Activated CD4-positive, alpha-beta T cell treated with anti-CD3 and anti-CD28 coated beads, Interleukin-2, amount 10 ng/mL, durations not matched to agents 7 days and 5 days (primary cell): ENCODE results near the gene KCNK10. TPM values are rescaled to one million over a fixed set of nuclear protein-coding genes. Genes with fewer than 3 reads are reported as not detected.
A peak's percentile ranks its signal among the peaks of the same experiment; 100 is the strongest.

Source experiments
- CTCF ChIA-PET: fragments of 350-600 bp; sonication (Branson Sonifier 250); formaldehyde crosslinking; loops from one replicate; lab custom pipeline; 2021; ENCODE audit warnings: antibody characterized with exemption; lab: Charles Lee
- POLR2A ChIA-PET: fragments of 350-600 bp; sonication (Branson Sonifier 250); formaldehyde crosslinking; loops from one replicate; lab custom pipeline; 2021; ENCODE audit warnings: antibody characterized with exemption; lab: Charles Lee
- DNase-seq: peaks from one replicate; pipeline ENCODE4 v3.0.0-alpha.2; 2020
- H3K27ac Mint-ChIP-seq: one replicate; pipeline ENCODE4 v1.8.0; 2021; ENCODE audit warnings: mild to moderate bottlenecking, moderate library complexity, mixed read lengths
- H3K27me3 Mint-ChIP-seq: one replicate; pipeline ENCODE4 v1.8.0; 2021; ENCODE audit warnings: mixed read lengths
- H3K36me3 Mint-ChIP-seq: one replicate; pipeline ENCODE4 v1.8.0; 2021; ENCODE audit warnings: low read depth, mixed read lengths
- H3K4me1 Mint-ChIP-seq: one replicate; pipeline ENCODE4 v1.8.0; 2021; ENCODE audit warnings: mixed read lengths
- H3K4me3 Mint-ChIP-seq: one replicate; pipeline ENCODE4 v1.8.0; 2021; ENCODE audit warnings: mild to moderate bottlenecking, moderate library complexity, mixed read lengths
- H3K9me3 Mint-ChIP-seq: one replicate; pipeline ENCODE4 v1.8.0; 2021; ENCODE audit warnings: mixed read lengths
- total RNA-seq, 2 experiments: library from RNA; stranded (reverse); gene quantifications; one replicate each; pipeline ENCODE4 v1.2.3, GENCODE V29; 2021

The KCNK10 gene
- total RNA-seq, 2 experiments from 2014 or later = not detected

DNA sequence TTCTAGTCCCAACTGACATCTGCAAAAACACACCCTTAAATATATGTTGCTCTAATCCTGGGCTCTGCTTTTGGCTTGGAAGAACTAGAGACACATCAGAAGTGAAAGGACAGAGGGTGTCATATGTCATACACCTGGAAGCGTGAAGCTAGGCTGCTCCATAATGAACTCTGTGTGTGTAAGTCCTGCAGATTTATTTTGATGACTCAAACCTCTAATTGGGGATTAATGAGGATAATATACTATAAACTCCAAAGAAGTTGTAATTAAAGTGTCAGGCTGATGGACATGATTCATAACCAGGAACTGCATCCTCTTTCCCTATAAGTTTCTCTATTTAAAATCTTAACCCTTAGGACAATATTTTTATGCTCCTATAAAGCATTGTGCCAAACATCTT lies 4.4 kb upstream of the KCNK10 start:
- no peak overlapping the region for H3K27ac Mint-ChIP-seq
- H3K27me3 Mint-ChIP-seq = peaks cover 58% of the 10 kb centered on the region
- H3K4me1 Mint-ChIP-seq = peaks cover 6% of the 10 kb centered on the region
- DNase-seq = no peak
- ChIA-PET CTCF (interaction anchor here (1.5 kb wide), 1 partner anchor 11 kb away, joined by 4 read pairs; no protein-coding TSS in a partner anchor), POLR2A (interaction anchor here (0.6 kb wide), 1 partner anchor 18 kb away, joined by 3 read pairs; no protein-coding TSS in a partner anchor)
- no peaks in the 10 kb centered on the region for H3K9me3 Mint-ChIP-seq
- no peaks in the 10 kb centered on the region for H3K36me3 Mint-ChIP-seq
- H3K4me3 Mint-ChIP-seq = no peak overlapping the region

GRCh38 chr14:88326352-88327103 lies 3.5 kb upstream of the KCNK10 start:
- Mint-ChIP-seq H3K4me1 (peaks cover 6% of the 10 kb centered on the region), H3K4me3 (no peak overlapping the region), H3K9me3 (no peaks in the 10 kb centered on the region), H3K27ac (no peak overlapping the region), H3K27me3 (peaks cover 58% of the 10 kb centered on the region), H3K36me3 (no peaks in the 10 kb centered on the region)
- CTCF ChIA-PET = no interaction called here
- DNase-seq = no peak
- POLR2A ChIA-PET = no interaction called here

DNA sequence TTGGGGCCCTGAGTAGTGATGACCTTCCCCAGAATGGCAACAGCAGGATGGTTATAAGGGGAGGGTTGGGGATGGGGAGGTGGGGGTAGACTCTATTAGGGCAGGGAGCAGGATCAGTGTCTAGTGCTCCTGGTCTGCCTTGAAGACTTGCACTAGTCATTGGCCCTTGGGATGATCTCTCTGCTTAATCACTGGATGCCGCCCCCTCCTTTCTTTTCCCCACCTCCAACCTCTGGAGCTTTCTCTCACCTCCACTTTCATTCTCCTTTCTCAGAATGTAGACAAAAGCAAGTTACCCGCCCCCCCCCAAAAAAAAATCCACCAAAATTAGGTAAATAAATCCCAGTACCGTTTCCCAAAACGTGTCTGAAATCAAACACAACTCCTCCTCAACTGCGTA lies 2.8 kb upstream of the KCNK10 start:
- ChIA-PET CTCF (no interaction called here), POLR2A (no interaction called here)

GRCh38 chr14:88324930-88325329 lies 1.9 kb upstream of the KCNK10 start:
- DNase-seq = no peak
- Mint-ChIP-seq H3K9me3 (no peaks in the 10 kb centered on the region), H3K36me3 (no peaks in the 10 kb centered on the region), H3K4me3 (no peak overlapping the region), H3K4me1 (peaks cover 6% of the 10 kb centered on the region), H3K27me3 (peaks cover 54% of the 10 kb centered on the region), H3K27ac (no peak overlapping the region)
- POLR2A ChIA-PET = no interaction called here
- CTCF ChIA-PET = no interaction called here

More for the DNA sequence above, 2.8 kb upstream of the KCNK10 start:
- Mint-ChIP-seq H3K9me3 (no peaks in the 10 kb centered on the region), H3K36me3 (no peaks in the 10 kb centered on the region), H3K4me3 (no peak overlapping the region), H3K27me3 (peaks cover 58% of the 10 kb centered on the region), H3K27ac (no peak overlapping the region), H3K4me1 (peaks cover 6% of the 10 kb centered on the region)
- no peak for DNase-seq

DNA sequence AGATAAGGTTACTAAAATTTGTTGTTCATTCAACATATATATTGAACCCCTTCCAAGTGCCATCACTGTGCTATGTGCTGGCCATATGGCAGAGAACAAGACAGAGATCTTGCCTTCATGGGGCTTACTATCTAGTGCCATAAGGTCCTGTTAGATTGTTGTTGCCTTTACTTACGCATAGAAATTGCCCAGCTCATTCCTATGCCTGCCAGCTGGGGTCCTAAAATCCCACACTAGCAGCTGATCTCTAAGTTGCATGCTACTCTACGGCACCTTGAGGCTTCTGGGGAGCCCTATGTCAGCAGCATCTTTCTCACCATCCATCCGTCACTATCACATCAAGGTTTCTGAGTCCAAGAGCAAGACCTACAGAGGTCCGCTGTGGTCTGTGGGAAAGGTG lies 1.4 kb upstream of the KCNK10 start:
- Mint-ChIP-seq H3K4me1 (peaks cover 6% of the 10 kb centered on the region), H3K36me3 (no peaks in the 10 kb centered on the region), H3K9me3 (no peaks in the 10 kb centered on the region), H3K27me3 (peaks cover 49% of the 10 kb centered on the region), H3K4me3 (no peak overlapping the region), H3K27ac (no peak overlapping the region)
- DNase-seq = no peak
- ChIA-PET POLR2A (no interaction called here), CTCF (no interaction called here)

DNA sequence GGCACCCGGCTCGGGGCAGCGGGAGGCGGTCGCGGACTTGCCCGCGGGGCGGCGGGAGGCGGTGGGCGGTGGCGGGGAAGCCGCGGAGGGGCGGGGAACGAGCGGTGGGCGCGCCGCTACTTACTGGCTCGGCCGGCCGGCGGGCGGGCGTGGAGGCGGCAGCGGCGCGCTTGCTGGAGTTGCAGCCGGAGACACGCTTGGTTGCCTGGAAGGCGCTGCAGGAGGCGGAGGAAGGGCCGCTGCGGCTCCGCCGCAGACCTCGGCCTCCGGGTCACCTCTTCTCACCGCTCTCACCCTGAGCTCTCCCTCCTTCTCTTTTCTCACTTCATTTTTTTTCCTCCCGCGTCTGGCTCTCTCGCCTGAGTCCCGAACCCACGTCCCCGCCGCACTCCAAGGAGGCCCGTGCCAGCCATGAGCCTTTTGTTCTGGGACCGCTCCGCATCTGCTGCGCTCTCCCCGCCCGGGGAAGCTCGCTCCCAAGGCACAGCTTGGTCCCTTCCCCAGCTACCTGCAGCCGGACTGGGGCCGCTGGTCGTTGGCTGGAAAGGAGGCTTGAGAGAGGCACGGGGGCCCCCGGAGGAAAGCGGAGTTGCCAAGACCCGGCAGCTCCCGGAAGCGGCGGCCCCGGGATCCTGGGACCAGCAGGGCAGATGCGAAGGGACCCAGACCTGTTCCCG lies 592 bp upstream of the KCNK10 start:
- POLR2A ChIA-PET = no interaction called here

DNA sequence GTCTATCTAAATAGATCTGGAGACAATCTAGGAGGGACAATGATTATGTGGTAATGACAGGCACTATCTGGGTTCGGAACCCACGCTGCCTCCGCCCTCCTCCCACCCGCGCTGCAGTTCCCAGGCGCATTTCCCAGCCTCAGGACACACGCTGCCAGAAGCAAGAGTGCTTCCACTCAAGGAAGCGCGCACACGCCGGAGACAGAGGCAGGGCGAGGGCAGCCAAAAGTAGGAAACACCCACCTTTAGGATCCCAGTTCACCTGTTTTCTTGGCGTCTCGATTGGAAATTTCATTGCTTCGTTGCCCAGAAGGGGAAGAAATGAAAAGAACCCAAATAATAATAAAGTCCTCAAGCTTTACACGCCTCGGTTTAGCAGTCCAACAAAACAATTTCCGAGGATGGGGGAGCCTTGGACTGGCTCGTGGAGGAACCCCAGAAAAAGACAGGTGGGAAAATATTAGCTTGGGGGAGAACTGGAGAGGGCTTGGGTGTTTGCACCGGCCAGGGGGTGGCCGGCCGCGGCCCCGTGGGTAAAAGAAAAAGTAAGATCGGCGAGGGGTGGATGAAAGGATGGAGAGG lies 474 bp downstream of the KCNK10 start:
- CTCF ChIA-PET = no interaction called here
- H3K36me3 Mint-ChIP-seq = no peaks in the 10 kb centered on the region
- POLR2A ChIA-PET = no interaction called here
- no peak for DNase-seq
- peak overlapping the region; percentile 53 for H3K4me3 Mint-ChIP-seq
- H3K4me1 Mint-ChIP-seq = peaks cover 6% of the 10 kb centered on the region
- no peak overlapping the region for H3K27ac Mint-ChIP-seq
- H3K9me3 Mint-ChIP-seq = no peaks in the 10 kb centered on the region
- H3K27me3 Mint-ChIP-seq = peaks cover 44% of the 10 kb centered on the region

More for the DNA sequence above, 592 bp upstream of the KCNK10 start:
- H3K27ac Mint-ChIP-seq = no peak overlapping the region
- peaks cover 6% of the 10 kb centered on the region for H3K4me1 Mint-ChIP-seq
- peak overlapping the region; percentile 55 for H3K4me3 Mint-ChIP-seq
- H3K27me3 Mint-ChIP-seq = peaks cover 49% of the 10 kb centered on the region
- CTCF ChIA-PET = no interaction called here
- no peaks in the 10 kb centered on the region for H3K9me3 Mint-ChIP-seq
- no peak for DNase-seq
- H3K36me3 Mint-ChIP-seq = no peaks in the 10 kb centered on the region

DNA sequence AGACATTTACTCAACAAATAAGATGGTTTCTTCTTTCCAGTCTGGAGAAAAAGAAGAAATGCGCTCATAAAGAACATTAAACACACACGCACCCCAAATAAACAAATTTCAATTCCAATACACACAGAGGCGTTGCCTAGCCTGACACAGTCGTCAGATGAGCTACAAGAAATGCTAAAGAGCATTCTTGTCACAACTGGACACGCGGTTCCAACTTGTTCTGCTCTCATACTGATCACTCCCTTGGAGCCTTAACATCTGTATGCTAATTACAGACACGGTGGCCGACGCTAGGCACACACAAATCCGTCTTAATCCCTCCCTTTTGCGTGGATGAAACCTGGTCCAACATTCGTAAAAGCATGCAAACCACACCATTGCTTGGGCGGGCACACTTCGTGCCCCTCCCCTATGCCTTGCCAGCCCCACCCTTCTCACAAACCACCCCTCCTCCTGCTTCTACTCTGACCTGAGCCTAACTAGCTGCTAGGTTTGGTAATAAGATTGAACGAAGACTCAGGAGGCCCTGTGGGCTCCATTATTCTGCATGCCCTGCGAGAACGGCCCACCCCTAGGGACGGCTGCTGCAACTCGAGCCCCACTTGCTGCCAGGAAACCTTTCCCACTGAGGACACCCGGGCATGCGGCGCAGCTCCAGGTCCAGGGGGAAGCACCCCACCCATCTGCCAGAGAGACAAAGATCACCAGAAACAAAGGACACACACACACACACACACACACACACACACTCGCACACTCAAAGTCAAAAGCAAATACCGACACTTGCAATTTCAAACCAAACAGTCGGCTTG lies 1.2 kb downstream of the KCNK10 start:
- Mint-ChIP-seq H3K27ac (no peak overlapping the region), H3K9me3 (no peaks in the 10 kb centered on the region), H3K4me3 (no peak overlapping the region), H3K27me3 (peaks cover 37% of the 10 kb centered on the region), H3K4me1 (peaks cover 6% of the 10 kb centered on the region), H3K36me3 (no peaks in the 10 kb centered on the region)
- POLR2A ChIA-PET = no interaction called here
- CTCF ChIA-PET = no interaction called here
- no peak for DNase-seq

GRCh38 chr14:88318406-88318805 lies 4.7 kb downstream of the KCNK10 start:
- no peaks in the 10 kb centered on the region for H3K9me3 Mint-ChIP-seq
- no peak overlapping the region for H3K27ac Mint-ChIP-seq
- POLR2A ChIA-PET = no interaction called here
- no peaks in the 10 kb centered on the region for H3K36me3 Mint-ChIP-seq
- CTCF ChIA-PET = no interaction called here
- peaks cover 6% of the 10 kb centered on the region for H3K27me3 Mint-ChIP-seq
- peaks cover 4% of the 10 kb centered on the region for H3K4me1 Mint-ChIP-seq
- DNase-seq = no peak
- no peak overlapping the region for H3K4me3 Mint-ChIP-seq

DNA sequence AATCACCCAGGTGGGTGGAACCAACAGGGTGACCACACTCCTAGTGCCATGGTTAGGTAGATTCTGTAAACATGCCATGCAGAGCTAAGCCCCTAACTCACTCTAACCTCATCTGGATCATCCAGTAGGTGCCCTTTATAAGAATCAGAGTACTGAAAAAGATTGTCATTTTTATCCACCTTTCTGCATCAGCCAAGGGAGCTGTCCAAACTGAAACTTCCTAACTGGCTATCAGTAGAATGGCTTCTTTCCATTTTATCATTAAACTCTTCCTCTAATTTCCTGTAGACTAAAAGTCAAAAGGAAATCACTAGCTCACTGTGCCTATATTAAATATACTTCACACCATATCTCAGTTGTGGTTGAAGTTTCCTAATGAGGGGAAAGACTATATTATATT lies 6.5 kb downstream of the KCNK10 start:
- H3K36me3 Mint-ChIP-seq = no peaks in the 10 kb centered on the region
- no peak overlapping the region for H3K4me3 Mint-ChIP-seq
- ChIA-PET POLR2A (no interaction called here), CTCF (interaction anchor here (1.4 kb wide), 1 partner anchor 12 kb away, joined by 4 read pairs; no protein-coding TSS in a partner anchor)
- peaks cover 6% of the 10 kb centered on the region for H3K27me3 Mint-ChIP-seq
- no peaks in the 10 kb centered on the region for H3K4me1 Mint-ChIP-seq
- H3K9me3 Mint-ChIP-seq = no peaks in the 10 kb centered on the region
- no peak for DNase-seq
- no peak overlapping the region for H3K27ac Mint-ChIP-seq

GRCh38 chr14:88312257-88312656 lies 10.8 kb downstream of the KCNK10 start:
- Mint-ChIP-seq H3K27ac (no peak overlapping the region), H3K27me3 (peaks cover under 1% of the 10 kb centered on the region), H3K4me3 (no peak overlapping the region), H3K4me1 (no peaks in the 10 kb centered on the region), H3K36me3 (no peaks in the 10 kb centered on the region), H3K9me3 (no peaks in the 10 kb centered on the region)
- ChIA-PET CTCF (interaction anchor here (0.7 kb wide), 1 partner anchor 461 kb away, joined by 3 read pairs; no protein-coding TSS in a partner anchor), POLR2A (no interaction called here)
- DNase-seq = no peak

DNA sequence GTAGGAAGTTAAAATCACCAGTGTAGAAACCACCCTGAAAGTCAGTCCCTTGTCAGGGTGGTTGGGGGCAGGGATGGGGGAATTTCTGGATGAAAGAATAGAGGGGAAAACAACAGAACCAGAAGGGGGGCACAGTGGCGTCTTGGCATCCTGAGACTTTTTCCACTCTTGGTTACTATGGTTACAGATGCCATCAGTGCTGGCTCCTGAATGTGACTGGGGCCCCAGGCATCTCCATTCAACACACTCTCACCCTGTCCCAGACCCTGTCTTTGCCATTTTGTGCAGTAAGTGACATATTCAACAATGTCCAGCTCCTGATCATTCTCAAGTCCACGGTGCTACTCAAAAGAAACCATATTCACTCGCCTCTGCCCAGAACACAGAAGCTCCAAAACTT lies 11.3 kb downstream of the KCNK10 start:
- Mint-ChIP-seq H3K4me3 (no peak overlapping the region), H3K36me3 (no peaks in the 10 kb centered on the region), H3K4me1 (peaks cover under 1% of the 10 kb centered on the region), H3K9me3 (no peaks in the 10 kb centered on the region), H3K27ac (no peak overlapping the region), H3K27me3 (peaks cover 2% of the 10 kb centered on the region)
- ChIA-PET POLR2A (no interaction called here), CTCF (interaction anchor here (0.7 kb wide), 1 partner anchor 460 kb away, joined by 3 read pairs; no protein-coding TSS in a partner anchor)
- no peak for DNase-seq
